SK-N-SH (cell line): Measurements from ENCODE around the gene TPCN2. TPM values are rescaled to one million over a fixed set of nuclear protein-coding genes. Genes with fewer than 3 reads are reported as not detected.

Source experiments
- CTCF ChIA-PET: fragments of 300-600, 350-600 bp; formaldehyde crosslinking; extraction: SDS; loops from one replicate; lab custom pipeline; 2021; lab: Yijun Ruan, JAX
- POLR2A ChIA-PET: fragments of 350-600 bp; sonication (Branson Sonifier 250); formaldehyde crosslinking; extraction: SDS; loops from one replicate; lab custom pipeline; 2020; ENCODE audit warnings: antibody characterized with exemption, inconsistent platforms; lab: Yijun Ruan, JAX
- DNase-seq: peaks from one replicate; pipeline ENCODE4 v3.0.0; 2012
- H2AFZ ChIP-seq: fragments of 200-600 bp; sonication (generic); 2 replicates; pipeline ENCODE4 v1.8.1; 2016; ENCODE audit warnings: antibody characterized with exemption, mild to moderate bottlenecking, low read depth
- H3F3A ChIP-seq: fragments of 200-600 bp; sonication (generic); replicated peaks from 2 replicates; pipeline ENCODE3; 2016; ENCODE audit warnings: antibody characterized with exemption, mild to moderate bottlenecking; ENCODE audit not compliant: insufficient read depth
- H3K27ac ChIP-seq, 2 experiments: fragments of 200-500 bp in 1 of 2; fragments of 200-600 bp in 1 of 2; sonication (Bioruptor generic) in 1 of 2; sonication (generic), shearing (Covaris generic) in 1 of 2; 2 replicates each; pipeline versions ENCODE4 v1.5.1 to v1.6.1; 2014 to 2016; ENCODE audit warnings: low read depth in 2 of 2, inconsistent platforms in 1 of 2, low read length in 1 of 2, mild to moderate bottlenecking in 1 of 2, mixed read lengths in 1 of 2
- H3K27me3 ChIP-seq: fragments of 200-600 bp; sonication (generic), shearing (Covaris generic); 2 replicates; pipeline ENCODE4 v1.6.1; 2016; ENCODE audit warnings: mixed run types; ENCODE audit not compliant: insufficient read depth
- H3K36me3 ChIP-seq, 2 experiments: fragments of 200-500 bp in 1 of 2; fragments of 200-600 bp in 1 of 2; sonication (Bioruptor generic) in 1 of 2; sonication (generic) in 1 of 2; replicated peaks in 1 of 2; 2 replicates each; pipeline versions ENCODE3 to v1.5.1; 2014 to 2016; ENCODE audit warnings: low read length in 1 of 2, mild to moderate bottlenecking in 1 of 2; ENCODE audit not compliant: insufficient read depth in 2 of 2, control insufficient read depth in 1 of 2
- H3K4me1 ChIP-seq, 2 experiments: fragments of 200-500 bp in 1 of 2; fragments of 200-600 bp in 1 of 2; sonication (Bioruptor generic) in 1 of 2; sonication (generic), shearing (Covaris generic) in 1 of 2; 2 replicates each; pipeline versions ENCODE4 v1.5.1 to v1.6.1; 2014 to 2016; ENCODE audit warnings: low read depth in 1 of 2, low read length in 1 of 2, mixed run types in 1 of 2; ENCODE audit not compliant: insufficient read depth in 2 of 2, control insufficient read depth in 1 of 2
- H3K4me2 ChIP-seq: fragments of 200-600 bp; sonication (generic), shearing (Covaris generic); 2 replicates; pipeline ENCODE4 v1.6.1; 2017; ENCODE audit warnings: mixed run types
- H3K4me3 ChIP-seq, 2 experiments: fragments of 200-500 bp in 1 of 2; fragments of 200-600 bp in 1 of 2; sonication (Bioruptor generic) in 1 of 2; sonication (generic), shearing (Covaris generic) in 1 of 2; 2 replicates each; pipeline versions ENCODE4 v1.5.1 to v1.8.1; 2014 to 2016; ENCODE audit warnings: low read depth in 2 of 2, inconsistent platforms in 1 of 2, low read length in 1 of 2, mild to moderate bottlenecking in 1 of 2, mixed read lengths in 1 of 2, moderate library complexity in 1 of 2
- H3K79me2 ChIP-seq: fragments of 200-600 bp; sonication (generic); 2 replicates; pipeline ENCODE4 v1.8.1; 2017; ENCODE audit warnings: mild to moderate bottlenecking; ENCODE audit not compliant: insufficient read depth
- H3K9ac ChIP-seq: fragments of 200-600 bp; sonication (generic); 2 replicates; pipeline ENCODE4 v1.6.1; 2017; ENCODE audit warnings: mixed run types
- H3K9me2 ChIP-seq: fragments of 200-600 bp; sonication (generic); 2 replicates; pipeline ENCODE4 v1.6.1; 2017; ENCODE audit warnings: mixed run types
- H3K9me3 ChIP-seq: fragments of 200-600 bp; sonication (generic); 2 replicates; pipeline ENCODE4 v1.6.1; 2017; ENCODE audit warnings: mixed run types, mild to moderate bottlenecking, moderate library complexity
- H4K20me1 ChIP-seq: fragments of 200-600 bp; sonication (generic); 2 replicates; pipeline ENCODE4 v1.6.1; 2017; ENCODE audit warnings: mild to moderate bottlenecking, mixed run types; ENCODE audit not compliant: insufficient read depth
- EP300 ChIP-seq, 2 experiments: IDR thresholded peaks; 2 replicates each; pipeline versions ENCODE4 v1.4.0 to v1.6.1; 2012; ENCODE audit warnings: borderline replicate concordance in 1 of 2, low read depth in 1 of 2, low read length in 1 of 2
- FOSL2 ChIP-seq: IDR thresholded peaks from 2 replicates; pipeline ENCODE4 v1.4.0; 2012; ENCODE audit warnings: low read depth, mild to moderate bottlenecking, moderate library complexity, borderline replicate concordance
- JUND ChIP-seq: IDR thresholded peaks from 2 replicates; pipeline ENCODE4 v1.4.0; 2012
- MXI1 ChIP-seq: IDR thresholded peaks from 2 replicates; pipeline ENCODE4 v1.6.1; 2012; ENCODE audit warnings: mild to moderate bottlenecking, low read depth, low read length, improper control_type of control experiment
- RCOR1 ChIP-seq: fragments of 150-350 bp; IDR thresholded peaks from 2 replicates; pipeline ENCODE4 v1.6.1; 2017; ENCODE audit warnings: antibody characterized with exemption, low read length
- RFX5 ChIP-seq: IDR thresholded peaks from 2 replicates; pipeline ENCODE4 v1.6.1; 2012; ENCODE audit warnings: mild to moderate bottlenecking, improper control_type of control experiment, low read length
- RXRA ChIP-seq: IDR thresholded peaks from 2 replicates; pipeline ENCODE4 v1.4.0; 2012; ENCODE audit warnings: low read depth, mild to moderate bottlenecking, borderline replicate concordance
- TAF1 ChIP-seq: IDR thresholded peaks from 2 replicates; pipeline ENCODE4 v1.6.1; 2012; ENCODE audit warnings: low read depth, mild to moderate bottlenecking, low read length, moderate library complexity, borderline replicate concordance
- WGBS: methylation state at CpG from one replicate; pipeline ENCODE4 v1.1.6; 2017; ENCODE audit warnings: low lambda C conversion rate; 5-methylcytosine and 5-hydroxymethylcytosine counted together
- polyA plus RNA-seq, 3 experiments: library from polyadenylated mRNA; depleted of rRNA; stranded (reverse); fragments of >200 nt; gene quantifications; 2 replicates each; pipeline ENCODE4 v1.2.3, GENCODE V29; 2012
- TF ChIP-seq, protein P1 (sequence below): fragments of 200-600 bp; sonication (generic); IDR thresholded peaks from 2 replicates; pipeline ENCODE4 v1.6.1; 2017; ENCODE audit warnings: antibody characterized with exemption, mild to moderate bottlenecking, moderate library complexity
- TF ChIP-seq, protein P2 (sequence below): IDR thresholded peaks from 2 replicates; pipeline ENCODE4; 2012

TPCN2 gene
- polyA plus RNA-seq, 1 of the 3 experiments (the other 2 are of a cell fraction): 8.7 TPM

DNA sequence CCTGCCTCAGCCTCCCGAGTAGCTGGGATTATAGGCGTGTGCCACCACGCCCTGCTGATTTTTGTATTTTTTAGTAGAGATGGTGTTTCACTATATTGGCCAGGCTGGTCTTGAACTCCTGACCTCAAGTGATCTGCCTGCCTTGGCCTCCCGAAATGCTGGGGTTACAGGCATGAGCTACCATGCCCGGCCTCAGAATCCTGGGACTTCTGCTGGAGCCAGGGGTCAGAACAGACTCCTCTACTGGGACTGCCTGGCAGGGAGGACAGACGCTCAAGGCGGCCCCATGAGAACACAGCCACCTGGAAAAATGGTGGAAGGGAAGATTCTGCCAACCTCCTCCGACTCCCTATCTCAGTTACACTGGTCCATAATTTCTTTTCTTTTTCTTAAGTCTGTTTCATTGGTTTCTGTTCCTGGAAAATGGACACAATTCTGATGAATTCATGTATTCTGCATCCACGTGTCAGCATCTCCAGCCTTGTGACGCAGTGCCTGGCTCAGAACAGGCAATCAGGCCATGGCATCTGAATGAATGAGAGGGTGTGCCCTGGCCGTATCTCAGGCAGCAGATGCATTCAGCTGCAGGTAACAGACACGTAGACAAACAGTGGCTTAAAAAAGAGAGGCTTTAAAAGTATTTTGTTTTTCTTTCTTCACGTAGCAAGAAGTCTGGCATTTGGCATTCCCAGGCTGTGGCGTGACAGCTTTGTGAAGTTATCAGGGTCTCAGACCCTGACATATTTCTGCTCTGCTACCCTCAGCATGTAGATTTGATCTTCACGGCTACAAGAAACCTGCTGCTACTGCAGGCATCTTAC, 111.8 kb downstream of the TPCN2 start:
- Histone ChIP-seq H3F3A (peaks cover 7% of the 10 kb centered on the region), H3K79me2 (no peaks in the 10 kb centered on the region), H3K9ac (no peak overlapping the region), H3K4me2 (no peak overlapping the region), H3K36me3 (peaks cover 0 to 4% of the 10 kb centered on the region in 2 experiments), H3K27me3 (no peaks in the 10 kb centered on the region), H2AFZ (no peak overlapping the region), H3K4me1 (peaks cover 11 to 31% of the 10 kb centered on the region in 2 experiments; a peak in 2 of 4 replicates), H3K9me2 (no peaks in the 10 kb centered on the region), H3K27ac (no peak overlapping the region), H4K20me1 (no peaks in the 10 kb centered on the region), H3K9me3 (peaks cover 10% of the 10 kb centered on the region; the same call in 1 of the 2 replicates), H3K4me3 (no peak overlapping the region)
- TF ChIP-seq, protein P1, sequence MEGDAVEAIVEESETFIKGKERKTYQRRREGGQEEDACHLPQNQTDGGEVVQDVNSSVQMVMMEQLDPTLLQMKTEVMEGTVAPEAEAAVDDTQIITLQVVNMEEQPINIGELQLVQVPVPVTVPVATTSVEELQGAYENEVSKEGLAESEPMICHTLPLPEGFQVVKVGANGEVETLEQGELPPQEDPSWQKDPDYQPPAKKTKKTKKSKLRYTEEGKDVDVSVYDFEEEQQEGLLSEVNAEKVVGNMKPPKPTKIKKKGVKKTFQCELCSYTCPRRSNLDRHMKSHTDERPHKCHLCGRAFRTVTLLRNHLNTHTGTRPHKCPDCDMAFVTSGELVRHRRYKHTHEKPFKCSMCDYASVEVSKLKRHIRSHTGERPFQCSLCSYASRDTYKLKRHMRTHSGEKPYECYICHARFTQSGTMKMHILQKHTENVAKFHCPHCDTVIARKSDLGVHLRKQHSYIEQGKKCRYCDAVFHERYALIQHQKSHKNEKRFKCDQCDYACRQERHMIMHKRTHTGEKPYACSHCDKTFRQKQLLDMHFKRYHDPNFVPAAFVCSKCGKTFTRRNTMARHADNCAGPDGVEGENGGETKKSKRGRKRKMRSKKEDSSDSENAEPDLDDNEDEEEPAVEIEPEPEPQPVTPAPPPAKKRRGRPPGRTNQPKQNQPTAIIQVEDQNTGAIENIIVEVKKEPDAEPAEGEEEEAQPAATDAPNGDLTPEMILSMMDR: no peak
- no peak for TF ChIP-seq TAF1
- no peak for TF ChIP-seq RFX5
- TF ChIP-seq RCOR1: no peak
- TF ChIP-seq RXRA: no peak
- TF ChIP-seq, protein P2, sequence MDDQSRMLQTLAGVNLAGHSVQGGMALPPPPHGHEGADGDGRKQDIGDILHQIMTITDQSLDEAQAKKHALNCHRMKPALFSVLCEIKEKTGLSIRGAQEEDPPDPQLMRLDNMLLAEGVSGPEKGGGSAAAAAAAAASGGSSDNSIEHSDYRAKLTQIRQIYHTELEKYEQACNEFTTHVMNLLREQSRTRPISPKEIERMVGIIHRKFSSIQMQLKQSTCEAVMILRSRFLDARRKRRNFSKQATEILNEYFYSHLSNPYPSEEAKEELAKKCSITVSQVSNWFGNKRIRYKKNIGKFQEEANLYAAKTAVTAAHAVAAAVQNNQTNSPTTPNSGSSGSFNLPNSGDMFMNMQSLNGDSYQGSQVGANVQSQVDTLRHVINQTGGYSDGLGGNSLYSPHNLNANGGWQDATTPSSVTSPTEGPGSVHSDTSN: no peak
- no peak for TF ChIP-seq FOSL2
- TF ChIP-seq JUND: no peak
- TF ChIP-seq EP300 (IDR thresholded peaks at IDR 0.05; ENCODE audit: borderline replicate concordance in 1 of 2, low read depth in 1 of 2, low read length in 1 of 2): no peak
- ChIA-PET CTCF (interaction anchor here (1.0 to 1.4 kb wide), 2 partner anchors 59 to 483 kb away, joined by 3 to 5 read pairs; no protein-coding TSS in a partner anchor), POLR2A (no interaction called here)
- no peak for DNase-seq
- 86% methylated on average over 14 of the region's 15 CpGs for WGBS

DNA sequence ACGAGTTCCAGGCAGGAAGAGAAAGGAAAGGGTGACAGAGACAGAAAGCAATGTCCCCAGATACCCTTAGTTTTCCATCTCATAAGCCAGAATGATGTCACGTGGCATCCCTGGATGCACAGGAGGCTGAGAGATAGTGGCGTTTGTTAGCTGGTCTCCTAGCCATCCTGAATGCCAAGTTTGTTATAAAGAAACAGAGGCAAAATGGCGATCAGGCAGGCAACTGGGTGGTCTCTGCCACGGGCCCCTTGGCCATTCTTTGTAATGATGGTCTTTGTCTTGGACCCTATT, 112.3 kb downstream of the TPCN2 start:
- Histone ChIP-seq H3K36me3 (peaks cover 0 to 4% of the 10 kb centered on the region in 2 experiments), H4K20me1 (no peaks in the 10 kb centered on the region), H3K9me3 (peaks cover 10% of the 10 kb centered on the region; the same call in 1 of the 2 replicates), H3K4me1 (peaks cover 14 to 25% of the 10 kb centered on the region in 2 experiments; a peak in 2 of 4 replicates), H3K79me2 (no peaks in the 10 kb centered on the region), H2AFZ (no peak overlapping the region), H3K27me3 (no peaks in the 10 kb centered on the region), H3K9ac (no peak overlapping the region), H3K4me3 (no peak overlapping the region), H3K27ac (no peak overlapping the region), H3K4me2 (no peak overlapping the region), H3K9me2 (no peaks in the 10 kb centered on the region), H3F3A (peaks cover 7% of the 10 kb centered on the region)
- ChIA-PET POLR2A (no interaction called here), CTCF (interaction anchor here (1.0 to 1.4 kb wide), 2 partner anchors 59 to 483 kb away, joined by 3 to 5 read pairs; no protein-coding TSS in a partner anchor)
- TF ChIP-seq MXI1: no peak
- TF ChIP-seq, protein P2: no peak
- no peak for DNase-seq
- 64% methylated on average over 5 of the region's 5 CpGs for WGBS
